ENCODE results near the gene DHRS2.

GRCh38 chr14:23590198-23590597 lies 46.0 kb upstream of the DHRS2 start:
- TF ChIP-seq CTCF (IDR thresholded peaks at IDR 0.05; ENCODE audit: low read length), result no peak
- no peak for TF ChIP-seq EZH2 (IDR thresholded peaks at IDR 0.05; ENCODE audit: borderline replicate concordance, low read length)
